Aorta (tissue), 5 donors: ENCODE data around the gene KANSL1. TPM values are rescaled to one million over a fixed set of nuclear protein-coding genes. Genes with fewer than 3 reads are reported as not detected.
A peak's percentile ranks its signal among the peaks of the same experiment; 100 is the strongest.

Experiments
- ATAC-seq: fragments of 200-7000 bp; cut with Tn5 transposase; one replicate; pipeline ENCODE4 v1.9.1; 2022; ENCODE audit warnings: moderate library complexity; ENCODE audit not compliant: low FRiP score
- DNase-seq, 2 donors: peaks; one replicate each; pipeline ENCODE4 v3.0.0-alpha.2; 2020
- H3K27ac ChIP-seq, 2 donors: one replicate each; pipeline ENCODE4 v1.5.1; 2013; ENCODE audit warnings: low read length in 2 of 2, mild to moderate bottlenecking in 2 of 2, moderate library complexity in 2 of 2, control low read depth in 1 of 2, inconsistent platforms in 1 of 2, low read depth in 1 of 2
- H3K27me3 ChIP-seq, 2 donors: one replicate each; pipeline ENCODE4 v1.6.1; 2013; ENCODE audit warnings: control low read depth in 1 of 2, low read length in 1 of 2, mild to moderate bottlenecking in 1 of 2, moderate library complexity in 1 of 2; ENCODE audit not compliant: insufficient read depth in 2 of 2, control insufficient read depth in 1 of 2
- H3K36me3 ChIP-seq, 2 donors: one replicate each; pipeline ENCODE4 v1.6.1; 2013; ENCODE audit warnings: control low read depth in 1 of 2, low read length in 1 of 2, mild to moderate bottlenecking in 1 of 2; ENCODE audit not compliant: insufficient read depth in 2 of 2, control insufficient read depth in 1 of 2
- H3K4me1 ChIP-seq, 2 donors: one replicate each; pipeline ENCODE4 v1.6.1; 2013; ENCODE audit warnings: low read length in 2 of 2, control low read depth in 1 of 2, mild to moderate bottlenecking in 1 of 2, moderate library complexity in 1 of 2; ENCODE audit not compliant: insufficient read depth in 2 of 2, control insufficient read depth in 1 of 2
- H3K4me3 ChIP-seq, 2 donors: one replicate each; pipeline ENCODE4 v1.5.1; 2013; ENCODE audit warnings: low read length in 2 of 2, control low read depth in 1 of 2, mild to moderate bottlenecking in 1 of 2
- H3K9me3 ChIP-seq: one replicate; pipeline ENCODE4 v1.6.1; 2013; ENCODE audit warnings: mild to moderate bottlenecking, low read length; ENCODE audit not compliant: control insufficient read depth
- WGBS, 2 donors: extraction: QIAGEN DNeasy Blood & Tissue Kit; methylation state at CpG; one replicate each; pipeline ENCODE4 v1.1.7; 2013; 5-methylcytosine and 5-hydroxymethylcytosine counted together
- intact Hi-C, 2 donors: fragments of 100-400 bp; cut with DNase I; formaldehyde crosslinking; loops; one replicate each; pipeline versions ENCODE4 v1.14.2 to v1.15.0; 2022
- polyA plus RNA-seq, 2 donors: library from polyadenylated mRNA; stranded (reverse); fragments of 200-250 nt; gene quantifications; one replicate each; pipeline ENCODE4 v1.2.3, GENCODE V29; 2013
- total RNA-seq, 2 donors: library from RNA; stranded (reverse); fragmentation: NEBNext Ultra II Directional; extraction: Animal tissue kit (Norgen Biotek cat#: 25700); gene quantifications; one replicate each; pipeline ENCODE4 v1.2.1, GENCODE V29; 2021
- donor health status: healthy with polysubstance abuse.
- donor health status: Bipolar disorder and iron deficiency.
- donor health status: DM: no; HTN: no; CAD: no.
- donor health status: DM: no; HTN: no; CAD: no.
- donor health status: DM: yes; HTN: yes; CAD: no.

The KANSL1 gene
- total and polyA plus RNA-seq, 4 donors, result 6.5 to 109 (median 56.4) TPM

DNA sequence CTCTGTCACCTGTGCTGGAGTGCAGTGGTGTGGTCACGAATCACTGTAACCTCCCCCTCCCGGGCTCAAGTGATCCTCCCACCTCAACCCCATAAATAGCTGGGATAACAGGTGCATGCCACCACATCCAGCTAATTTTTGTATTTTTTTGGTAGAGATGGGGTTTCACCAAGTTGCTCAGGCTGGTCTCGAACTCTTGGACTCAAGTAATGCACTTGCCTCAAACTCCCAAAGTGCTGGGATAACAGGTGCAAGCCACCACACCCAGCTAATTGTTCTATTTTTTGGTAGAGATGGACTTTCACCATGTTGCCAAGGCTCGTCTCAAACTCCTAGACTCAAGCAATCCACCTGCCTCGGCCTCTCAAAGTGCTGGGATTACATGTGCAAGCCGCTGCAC lies 107.7 kb downstream of the KANSL1 start:
- no peak for ATAC-seq
- Histone ChIP-seq H3K4me3 (no peak overlapping the region), H3K27me3 (no peaks in the 10 kb centered on the region), H3K27ac (no peak overlapping the region), H3K36me3 (no peaks in the 10 kb centered on the region), H3K4me1 (peaks cover 0 to 9% of the 10 kb centered on the region in 2 donors), H3K9me3 (no peaks in the 10 kb centered on the region)
- intact Hi-C loops, result no loop called here
- 92 to 96% methylated on average over 6 of the region's 6 CpGs for WGBS, 2 donors
- DNase-seq, result no peak

DNA sequence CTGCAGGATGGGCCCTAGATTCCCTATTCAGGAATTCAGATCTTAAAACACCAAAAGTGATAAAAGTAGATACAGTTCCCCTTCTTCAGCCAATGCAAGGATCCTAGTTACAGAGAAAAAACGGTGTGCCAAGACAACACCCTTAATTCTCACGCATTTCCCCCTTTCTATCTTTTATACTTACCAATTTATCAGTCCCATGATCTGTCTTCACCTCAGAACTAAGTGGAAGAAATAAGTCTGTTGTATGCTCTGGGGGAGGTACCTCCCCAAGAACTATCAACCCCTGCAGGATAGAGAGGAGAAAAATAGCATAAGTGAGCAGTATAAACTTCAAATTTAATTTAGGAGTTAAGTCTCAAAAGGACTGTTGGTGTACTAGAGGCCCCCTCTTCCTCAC lies 111.0 kb downstream of the KANSL1 start:
- DNase-seq (no peak), ATAC-seq (no peak)
- Histone ChIP-seq H3K27ac (no peak overlapping the region), H3K4me3 (no peak overlapping the region), H3K27me3 (no peaks in the 10 kb centered on the region), H3K36me3 (peaks cover 0 to 1% of the 10 kb centered on the region in 2 donors), H3K4me1 (peaks cover 0 to 3% of the 10 kb centered on the region in 2 donors), H3K9me3 (no peaks in the 10 kb centered on the region)
- intact Hi-C loops, result no loop called here
- WGBS, 2 donors, result 64 to 72% methylated on average over 2 of the region's 2 CpGs

DNA sequence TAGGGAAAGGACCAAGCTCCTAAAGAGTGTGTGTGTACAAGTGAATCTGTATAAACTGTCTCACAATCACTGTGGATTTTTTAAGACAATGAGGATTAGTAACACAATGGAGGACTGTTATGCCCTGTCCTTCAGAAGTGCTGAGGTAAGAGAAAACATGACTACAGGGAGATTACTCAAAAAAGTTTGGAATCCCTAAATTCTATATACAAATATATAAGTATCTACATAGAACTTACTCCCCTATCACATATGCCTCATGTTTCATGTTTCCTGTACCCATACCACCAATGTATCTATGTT lies 112.3 kb downstream of the KANSL1 start:
- Histone ChIP-seq H3K27me3 (no peaks in the 10 kb centered on the region), H3K4me3 (no peak overlapping the region), H3K4me1 (peaks cover 0 to 3% of the 10 kb centered on the region in 2 donors), H3K9me3 (no peaks in the 10 kb centered on the region), H3K27ac (no peak overlapping the region), H3K36me3 (peaks cover 0 to 1% of the 10 kb centered on the region in 2 donors)
- DNase-seq, result no peak
- intact Hi-C loops, result no loop called here
- ATAC-seq, result no peak

DNA sequence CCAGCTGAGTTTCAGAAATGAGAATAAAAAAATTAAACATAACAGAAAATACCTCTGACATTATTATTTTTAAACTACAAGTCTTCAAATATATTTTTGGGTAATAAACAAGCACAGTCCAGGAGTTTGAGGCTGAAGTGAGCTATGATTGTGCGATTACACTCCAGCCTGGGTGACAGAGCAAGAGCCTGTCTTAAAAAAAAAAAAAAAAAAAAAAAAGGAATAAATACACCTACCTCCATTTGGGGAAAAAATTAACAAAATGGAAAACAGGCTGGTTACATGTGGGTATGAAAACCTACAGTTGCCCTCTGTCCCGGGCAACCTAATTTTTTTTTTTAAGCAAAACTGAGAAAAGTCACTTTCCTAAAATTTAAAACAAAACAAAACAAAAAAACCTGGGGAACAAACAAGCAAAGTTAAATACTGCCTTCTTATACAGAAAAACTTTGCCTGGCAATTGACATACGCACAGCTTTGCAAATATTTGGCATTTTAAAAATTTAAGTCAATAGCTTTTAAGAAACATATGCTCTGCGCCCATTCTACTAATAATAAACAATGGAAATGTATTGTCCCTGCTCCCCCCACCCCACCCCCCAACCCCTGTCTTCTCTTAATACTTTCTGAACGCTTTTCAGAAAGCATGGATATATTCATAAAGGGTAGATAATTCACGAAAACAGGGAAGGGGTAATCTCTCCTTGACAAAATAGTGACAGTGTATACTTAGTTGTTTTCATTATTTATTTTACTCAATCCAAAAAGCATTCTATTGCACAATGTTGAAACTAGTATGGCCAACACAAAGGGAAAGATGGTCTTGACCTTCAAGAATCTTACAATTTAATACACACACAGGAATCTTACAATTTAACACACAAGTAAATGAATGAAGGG lies 112.9 kb downstream of the KANSL1 start:
- Histone ChIP-seq H3K4me1 (peaks cover 0 to 3% of the 10 kb centered on the region in 2 donors), H3K27me3 (no peaks in the 10 kb centered on the region), H3K27ac (no peak overlapping the region), H3K4me3 (no peak overlapping the region), H3K9me3 (no peaks in the 10 kb centered on the region), H3K36me3 (peaks cover 0 to 1% of the 10 kb centered on the region in 2 donors)
- DNase-seq (no peak), ATAC-seq (no peak)
- WGBS, 2 donors, result 94 to 95% methylated on average over 6 of the region's 6 CpGs
- intact Hi-C loops, result no loop called here

DNA sequence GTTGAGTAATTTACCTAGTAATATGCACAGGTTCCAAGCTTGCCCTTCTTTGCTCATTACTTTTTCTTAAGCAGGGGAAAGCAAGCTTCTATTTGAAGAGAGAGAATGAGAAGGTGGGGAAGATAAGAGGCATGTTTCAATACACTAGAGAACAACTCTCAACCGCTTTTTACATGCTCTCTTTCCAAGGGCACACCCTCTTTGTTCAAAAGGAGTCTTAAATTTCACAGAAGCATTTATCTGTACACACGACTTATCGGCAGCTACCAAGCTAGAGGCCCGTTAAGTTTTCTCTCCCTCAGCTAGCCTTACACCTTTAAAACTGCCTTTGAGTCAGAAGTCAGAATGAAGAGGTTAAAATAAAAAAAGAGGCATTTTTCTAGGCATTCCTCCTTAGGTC lies 114.6 kb downstream of the KANSL1 start:
- no peaks in the 10 kb centered on the region for H3K9me3 ChIP-seq
- no peak overlapping the region for H3K27ac ChIP-seq
- no peak overlapping the region for H3K4me3 ChIP-seq
- no peaks in the 10 kb centered on the region for H3K27me3 ChIP-seq
- H3K36me3 ChIP-seq, result peaks cover 0 to 1% of the 10 kb centered on the region in 2 donors
- H3K4me1 ChIP-seq, result peaks cover 0 to 3% of the 10 kb centered on the region in 2 donors
- ATAC-seq (no peak), DNase-seq (no peak)
- WGBS, 2 donors, result 86 to 89% methylated on average over 4 of the region's 4 CpGs
- intact Hi-C loops, result no loop called here

DNA sequence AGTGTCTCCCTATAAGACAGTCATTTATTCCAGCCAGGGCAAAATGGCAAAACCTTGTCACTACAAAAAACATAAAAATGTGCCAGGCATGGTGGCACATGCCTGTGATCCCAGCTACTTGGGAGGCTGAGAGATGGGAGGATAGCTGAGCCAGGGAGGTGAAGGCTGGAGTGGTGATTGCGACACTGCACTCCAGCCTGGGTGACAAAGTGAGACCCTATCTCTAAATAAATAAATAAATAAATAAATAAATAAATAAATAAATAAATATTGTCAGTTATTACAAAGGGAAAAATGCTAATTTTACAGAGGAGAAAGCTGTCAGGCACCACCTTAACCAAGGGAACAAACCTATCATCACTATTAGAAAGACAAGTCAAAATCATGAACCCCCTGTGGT lies 118.7 kb downstream of the KANSL1 start:
- no peak for DNase-seq
- 96 to 100% methylated on average over 1 of the region's 1 CpG for WGBS, 2 donors
- no peak overlapping the region for H3K27ac ChIP-seq

DNA sequence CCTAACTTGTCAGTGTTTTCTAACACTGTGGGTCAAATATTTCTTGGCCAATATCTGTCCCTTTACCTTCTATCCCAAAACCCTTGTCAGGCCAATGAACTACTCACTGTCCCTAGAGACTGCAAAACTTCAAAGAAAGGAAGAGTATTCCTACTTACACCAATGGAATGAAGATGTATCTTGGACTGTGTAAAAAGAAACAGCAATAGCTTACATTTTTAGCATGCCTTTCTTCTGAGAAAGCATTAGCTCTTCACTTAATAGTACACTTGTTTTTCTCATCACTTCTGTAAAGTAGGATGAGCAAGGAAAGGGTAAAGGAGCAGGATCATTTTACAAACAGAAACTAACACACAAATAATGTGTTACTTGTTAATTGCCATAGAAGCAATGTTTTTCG lies 120.2 kb downstream of the KANSL1 start:
- Histone ChIP-seq H3K36me3 (no peaks in the 10 kb centered on the region), H3K27ac (no peak overlapping the region), H3K9me3 (no peaks in the 10 kb centered on the region), H3K4me1 (no peaks in the 10 kb centered on the region), H3K27me3 (no peaks in the 10 kb centered on the region), H3K4me3 (no peak overlapping the region)
- no peak for ATAC-seq
- intact Hi-C loops, result no loop called here
- WGBS, 2 donors, result 90 to 96% methylated on average over 1 of the region's 1 CpG
- DNase-seq, result no peak

More for the DNA sequence above, 118.7 kb downstream of the KANSL1 start:
- ATAC-seq, result no peak
- no peaks in the 10 kb centered on the region for H3K4me1 ChIP-seq
- no peaks in the 10 kb centered on the region for H3K27me3 ChIP-seq
- H3K4me3 ChIP-seq, result no peak overlapping the region
- no peaks in the 10 kb centered on the region for H3K36me3 ChIP-seq
- intact Hi-C loops, result no loop called here
- no peaks in the 10 kb centered on the region for H3K9me3 ChIP-seq

DNA sequence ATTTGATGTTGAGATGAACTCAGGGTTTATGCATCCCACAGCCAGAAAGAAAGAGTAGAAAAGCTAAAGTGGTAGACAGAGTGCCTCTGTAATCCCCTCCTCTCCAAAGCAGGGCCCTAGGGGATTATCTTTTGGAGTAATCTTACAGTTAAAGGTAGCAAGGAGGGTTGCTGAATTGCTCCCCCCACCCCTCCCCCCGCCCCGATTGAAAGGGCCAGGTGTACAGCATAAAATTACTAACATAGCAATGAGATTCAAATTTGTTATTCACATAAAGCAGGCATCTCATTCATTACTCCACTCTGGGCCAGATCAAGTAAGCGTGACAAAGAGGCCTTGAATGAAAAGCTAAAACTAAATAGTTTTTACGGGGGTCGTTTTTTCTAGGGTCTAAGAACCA lies 121.4 kb downstream of the KANSL1 start:
- no peak for ATAC-seq
- Histone ChIP-seq H3K4me3 (no peak overlapping the region), H3K27ac (no peak overlapping the region), H3K9me3 (no peaks in the 10 kb centered on the region), H3K36me3 (no peaks in the 10 kb centered on the region), H3K27me3 (no peaks in the 10 kb centered on the region), H3K4me1 (no peaks in the 10 kb centered on the region)
- DNase-seq, result no peak
- 83 to 84% methylated on average over 5 of the region's 5 CpGs for WGBS, 2 donors
- intact Hi-C loops, result no loop called here

DNA sequence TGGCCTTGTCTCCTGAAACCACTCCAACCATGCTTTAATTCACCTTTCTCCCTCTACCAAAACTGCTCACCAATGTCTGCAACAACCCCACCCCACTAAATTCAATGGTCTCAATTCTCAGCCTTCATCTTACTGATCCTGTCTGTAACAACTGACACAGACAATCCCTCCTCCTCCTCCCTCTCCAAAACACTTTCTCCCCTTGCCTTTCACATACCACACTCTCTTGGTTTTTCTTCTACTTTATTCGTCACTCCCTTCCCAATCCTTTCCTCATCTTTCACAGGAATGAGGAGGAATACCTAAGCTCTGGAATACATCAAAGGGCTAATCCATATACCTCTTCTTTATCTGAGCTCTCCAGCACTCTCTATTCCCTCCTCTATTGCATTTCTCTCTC lies 128.8 kb downstream of the KANSL1 start:
- no peaks in the 10 kb centered on the region for H3K27me3 ChIP-seq
- H3K9me3 ChIP-seq, result no peaks in the 10 kb centered on the region
- H3K4me3 ChIP-seq, result no peak overlapping the region
- intact Hi-C loops, result loop anchor here in 1 of 2 donors (10.0 kb wide), 1 partner anchor 60 kb away; no protein-coding TSS in a partner anchor
- ATAC-seq, result no peak
- DNase-seq, result no peak
- peaks cover 0 to 6% of the 10 kb centered on the region in 2 donors for H3K36me3 ChIP-seq
- H3K4me1 ChIP-seq, result no peaks in the 10 kb centered on the region
- WGBS, 2 donors, result 87 to 93% methylated on average over 1 of the region's 1 CpG
- H3K27ac ChIP-seq, result peak overlapping the region in 1 of 2 donors; percentile 17
